ENCODE data around the gene ST14.
"Not testable (repeated sequence)": the region's sequence is repeated elsewhere in the genome, so short reads cannot be mapped to it uniquely, and the experiment has no call there.

The ST14 gene

DNA sequence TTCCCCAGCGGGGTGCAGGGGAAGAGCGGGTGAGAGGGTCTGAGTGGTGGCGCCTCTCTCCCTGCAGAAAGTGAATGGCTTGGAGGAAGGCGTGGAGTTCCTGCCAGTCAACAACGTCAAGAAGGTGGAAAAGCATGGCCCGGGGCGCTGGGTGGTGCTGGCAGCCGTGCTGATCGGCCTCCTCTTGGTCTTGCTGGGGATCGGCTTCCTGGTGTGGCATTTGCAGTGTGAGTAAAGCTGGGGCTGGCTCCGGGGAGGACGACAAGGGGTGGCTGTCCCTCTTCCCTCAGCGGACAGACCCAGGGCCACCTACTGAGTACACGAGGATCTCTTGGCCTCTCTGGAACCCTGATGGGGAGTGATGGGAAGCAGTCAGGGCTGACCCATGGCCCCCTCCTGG lies 28.5 kb downstream of the ST14 start:
- WGBS, 2 experiments: 92 to 93% methylated on average over 14 of the region's 14 CpGs
- no peaks in the 10 kb centered on the region for H3K27me3 ChIP-seq (ENCODE audit: control insufficient read depth, insufficient read depth, low read length, poor library complexity, severe bottlenecking)

GRCh38 chr11:130188585-130189347 lies 29.2 kb downstream of the ST14 start:
- H3K4me3 ChIP-seq (ENCODE audit: insufficient read depth, low read depth, low read length): no peak overlapping the region
- H3K27me3 ChIP-seq (ENCODE audit: control insufficient read depth, insufficient read depth, low read length, poor library complexity, severe bottlenecking): no peaks in the 10 kb centered on the region
- H3K4me1 ChIP-seq (ENCODE audit: control insufficient read depth, insufficient read depth, low read length): no peaks in the 10 kb centered on the region
- H3K36me3 ChIP-seq (ENCODE audit: control insufficient read depth, insufficient read depth, low read length): no peaks in the 10 kb centered on the region
- no peak overlapping the region for H3K27ac ChIP-seq (ENCODE audit: insufficient read depth, low read depth, low read length, poor library complexity, severe bottlenecking)
- no peaks in the 10 kb centered on the region for H3K9me3 ChIP-seq (ENCODE audit: control insufficient read depth, low read length)
- WGBS, 2 experiments: 94 to 95% methylated on average over 19 of the region's 19 CpGs

More for the DNA sequence above, 28.5 kb downstream of the ST14 start:
- H3K27ac ChIP-seq (ENCODE audit: insufficient read depth, low read depth, low read length, poor library complexity, severe bottlenecking): no peak overlapping the region
- H3K4me1 ChIP-seq (ENCODE audit: control insufficient read depth, insufficient read depth, low read length): no peaks in the 10 kb centered on the region
- no peak overlapping the region for H3K4me3 ChIP-seq (ENCODE audit: insufficient read depth, low read depth, low read length)
- no peaks in the 10 kb centered on the region for H3K9me3 ChIP-seq (ENCODE audit: control insufficient read depth, low read length)
- no peaks in the 10 kb centered on the region for H3K36me3 ChIP-seq (ENCODE audit: control insufficient read depth, insufficient read depth, low read length)

DNA sequence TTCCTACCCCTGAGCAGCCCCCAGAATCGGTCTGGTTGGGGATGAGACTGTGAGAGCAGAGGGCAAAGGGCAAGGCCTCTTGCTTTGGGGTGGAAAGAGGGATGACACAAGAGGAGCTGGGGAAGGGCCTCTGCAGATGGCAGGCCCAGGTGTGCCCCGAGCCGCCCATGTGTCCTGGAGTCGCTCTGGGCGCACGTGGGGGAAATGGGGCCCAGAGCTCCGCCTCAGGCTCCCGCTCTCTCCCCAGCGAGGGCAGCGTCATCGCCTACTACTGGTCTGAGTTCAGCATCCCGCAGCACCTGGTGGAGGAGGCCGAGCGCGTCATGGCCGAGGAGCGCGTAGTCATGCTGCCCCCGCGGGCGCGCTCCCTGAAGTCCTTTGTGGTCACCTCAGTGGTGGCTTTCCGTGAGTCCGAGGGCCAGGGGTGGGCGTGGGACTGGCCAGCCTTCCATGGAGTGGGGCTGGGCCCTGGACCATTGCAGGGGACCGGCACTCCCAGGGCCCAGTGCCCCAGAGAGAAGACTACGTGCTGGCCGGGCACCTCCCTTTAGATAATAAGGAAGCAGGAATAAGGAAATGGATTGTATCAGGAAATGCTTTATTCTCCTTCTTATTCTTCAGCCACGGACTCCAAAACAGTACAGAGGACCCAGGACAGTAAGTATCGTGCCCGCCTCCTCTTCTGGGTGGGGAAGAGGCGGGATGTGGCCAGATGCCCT lies 30.1 kb downstream of the ST14 start:
- Histone ChIP-seq H3K4me3 (ENCODE audit: insufficient read depth, low read depth, low read length) (no peak overlapping the region), H3K9me3 (ENCODE audit: control insufficient read depth, low read length) (no peaks in the 10 kb centered on the region), H3K36me3 (ENCODE audit: control insufficient read depth, insufficient read depth, low read length) (no peaks in the 10 kb centered on the region), H3K4me1 (ENCODE audit: control insufficient read depth, insufficient read depth, low read length) (no peaks in the 10 kb centered on the region), H3K27me3 (ENCODE audit: control insufficient read depth, insufficient read depth, low read length, poor library complexity, severe bottlenecking) (no peaks in the 10 kb centered on the region), H3K27ac (ENCODE audit: insufficient read depth, low read depth, low read length, poor library complexity, severe bottlenecking) (no peak overlapping the region)
- 93 to 95% methylated on average over 32 of the region's 32 CpGs for WGBS, 2 experiments

DNA sequence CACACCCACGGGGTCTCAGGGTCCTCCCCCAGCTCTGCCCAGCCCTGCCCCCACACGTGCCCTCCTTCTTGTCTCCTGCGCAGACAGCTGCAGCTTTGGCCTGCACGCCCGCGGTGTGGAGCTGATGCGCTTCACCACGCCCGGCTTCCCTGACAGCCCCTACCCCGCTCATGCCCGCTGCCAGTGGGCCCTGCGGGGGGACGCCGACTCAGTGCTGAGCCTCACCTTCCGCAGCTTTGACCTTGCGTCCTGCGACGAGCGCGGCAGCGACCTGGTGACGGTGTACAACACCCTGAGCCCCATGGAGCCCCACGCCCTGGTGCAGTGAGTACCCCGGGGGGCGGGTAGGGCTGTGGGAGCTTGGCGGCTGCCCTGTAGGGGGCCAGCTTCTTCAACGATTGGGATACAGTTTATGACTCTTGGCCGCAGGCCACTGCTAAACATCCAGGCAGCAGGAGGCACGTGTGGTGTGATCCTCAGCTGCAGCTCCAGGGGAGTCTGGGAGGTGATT lies 30.8 kb downstream of the ST14 start:
- Histone ChIP-seq H3K9me3 (ENCODE audit: control insufficient read depth, low read length) (no peaks in the 10 kb centered on the region), H3K27ac (ENCODE audit: insufficient read depth, low read depth, low read length, poor library complexity, severe bottlenecking) (no peak overlapping the region), H3K4me3 (ENCODE audit: insufficient read depth, low read depth, low read length) (no peak overlapping the region), H3K36me3 (ENCODE audit: control insufficient read depth, insufficient read depth, low read length) (no peaks in the 10 kb centered on the region), H3K4me1 (ENCODE audit: control insufficient read depth, insufficient read depth, low read length) (no peaks in the 10 kb centered on the region), H3K27me3 (ENCODE audit: control insufficient read depth, insufficient read depth, low read length, poor library complexity, severe bottlenecking) (no peaks in the 10 kb centered on the region)
- 93% methylated on average over 29 of the region's 29 CpGs for WGBS, 2 experiments

DNA sequence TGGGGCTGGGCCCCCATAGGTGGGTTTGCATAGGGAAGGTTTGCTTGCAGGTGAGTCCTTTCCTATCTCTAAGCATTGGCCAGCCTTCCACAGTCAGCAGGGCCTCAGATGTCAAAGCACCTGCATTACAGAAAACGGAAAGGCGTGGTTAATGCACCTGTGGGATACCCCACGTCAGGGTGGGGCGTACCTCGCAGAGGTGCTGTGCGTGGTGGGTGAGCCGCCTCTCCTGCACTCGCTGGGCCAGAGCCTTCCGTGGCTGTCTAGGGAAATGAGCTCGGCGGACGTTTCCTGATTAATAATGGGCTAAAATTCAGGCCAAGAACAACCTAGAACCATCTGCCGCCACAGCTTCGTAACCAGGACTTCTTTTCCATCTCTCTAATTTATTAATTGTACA lies 32.3 kb downstream of the ST14 start:
- Histone ChIP-seq H3K27ac (ENCODE audit: insufficient read depth, low read depth, low read length, poor library complexity, severe bottlenecking) (no peak overlapping the region), H3K36me3 (ENCODE audit: control insufficient read depth, insufficient read depth, low read length) (no peaks in the 10 kb centered on the region), H3K27me3 (ENCODE audit: control insufficient read depth, insufficient read depth, low read length, poor library complexity, severe bottlenecking) (no peaks in the 10 kb centered on the region), H3K4me3 (ENCODE audit: insufficient read depth, low read depth, low read length) (no peak overlapping the region), H3K9me3 (ENCODE audit: control insufficient read depth, low read length) (no peaks in the 10 kb centered on the region), H3K4me1 (ENCODE audit: control insufficient read depth, insufficient read depth, low read length) (no peaks in the 10 kb centered on the region)
- WGBS, 2 experiments: 95 to 96% methylated on average over 14 of the region's 14 CpGs

DNA sequence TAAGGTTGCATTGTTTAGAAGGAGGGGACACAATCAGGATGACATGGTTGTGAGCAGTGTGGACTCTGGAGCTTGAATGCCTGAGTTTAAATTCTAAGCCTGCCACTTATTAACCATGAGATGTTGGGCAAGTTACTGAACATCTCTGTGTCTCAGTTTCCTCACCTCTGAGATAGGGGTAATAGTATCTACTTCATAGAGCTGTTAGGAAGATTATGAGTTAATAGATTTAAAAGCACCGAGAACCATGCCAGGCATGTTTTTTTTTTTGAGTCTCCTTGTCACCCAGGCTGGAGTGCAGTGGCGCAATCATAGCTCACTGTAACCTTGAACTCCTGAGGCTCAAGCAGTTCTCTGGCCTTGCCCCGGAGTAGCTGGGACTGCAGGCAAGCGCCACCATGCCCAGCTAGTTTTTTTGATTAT lies 33.3 kb downstream of the ST14 start:
- Histone ChIP-seq H3K4me1 (ENCODE audit: control insufficient read depth, insufficient read depth, low read length) (no peaks in the 10 kb centered on the region), H3K36me3 (ENCODE audit: control insufficient read depth, insufficient read depth, low read length) (no peaks in the 10 kb centered on the region), H3K27ac (ENCODE audit: insufficient read depth, low read depth, low read length, poor library complexity, severe bottlenecking) (no peak overlapping the region), H3K27me3 (ENCODE audit: control insufficient read depth, insufficient read depth, low read length, poor library complexity, severe bottlenecking) (no peaks in the 10 kb centered on the region), H3K9me3 (ENCODE audit: control insufficient read depth, low read length) (no peaks in the 10 kb centered on the region), H3K4me3 (ENCODE audit: insufficient read depth, low read depth, low read length) (no peak overlapping the region)
- 91 to 94% methylated on average over 4 of the region's 4 CpGs for WGBS, 2 experiments

DNA sequence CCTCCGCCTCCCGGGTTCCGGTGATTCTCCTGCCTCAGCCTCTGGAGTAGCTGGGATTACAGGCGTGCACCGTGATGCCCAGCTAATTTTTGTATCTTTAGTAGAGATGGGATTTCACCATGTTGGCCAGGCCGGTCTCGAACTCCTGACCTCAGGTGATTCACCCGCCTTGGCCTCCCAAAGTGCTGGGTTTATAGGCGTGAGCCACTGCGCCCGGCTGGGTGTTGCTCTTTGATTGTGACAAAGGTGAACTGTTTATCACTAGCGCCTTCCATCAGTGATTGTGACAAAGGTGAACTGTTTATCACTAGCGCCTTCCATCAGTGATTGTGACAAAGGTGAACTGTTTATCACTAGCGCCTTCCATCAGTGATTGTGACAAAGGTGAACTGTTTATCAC lies 34.0 kb downstream of the ST14 start:
- not testable (repeated sequence) for H3K27me3 ChIP-seq (ENCODE audit: control insufficient read depth, insufficient read depth, low read length, poor library complexity, severe bottlenecking); H3K4me3 ChIP-seq (ENCODE audit: insufficient read depth, low read depth, low read length); H3K4me1 ChIP-seq (ENCODE audit: control insufficient read depth, insufficient read depth, low read length); H3K27ac ChIP-seq (ENCODE audit: insufficient read depth, low read depth, low read length, poor library complexity, severe bottlenecking); H3K9me3 ChIP-seq (ENCODE audit: control insufficient read depth, low read length); H3K36me3 ChIP-seq (ENCODE audit: control insufficient read depth, insufficient read depth, low read length)
- 90 to 94% methylated on average over 12 to 13 of the region's 14 CpGs for WGBS, 2 experiments

DNA sequence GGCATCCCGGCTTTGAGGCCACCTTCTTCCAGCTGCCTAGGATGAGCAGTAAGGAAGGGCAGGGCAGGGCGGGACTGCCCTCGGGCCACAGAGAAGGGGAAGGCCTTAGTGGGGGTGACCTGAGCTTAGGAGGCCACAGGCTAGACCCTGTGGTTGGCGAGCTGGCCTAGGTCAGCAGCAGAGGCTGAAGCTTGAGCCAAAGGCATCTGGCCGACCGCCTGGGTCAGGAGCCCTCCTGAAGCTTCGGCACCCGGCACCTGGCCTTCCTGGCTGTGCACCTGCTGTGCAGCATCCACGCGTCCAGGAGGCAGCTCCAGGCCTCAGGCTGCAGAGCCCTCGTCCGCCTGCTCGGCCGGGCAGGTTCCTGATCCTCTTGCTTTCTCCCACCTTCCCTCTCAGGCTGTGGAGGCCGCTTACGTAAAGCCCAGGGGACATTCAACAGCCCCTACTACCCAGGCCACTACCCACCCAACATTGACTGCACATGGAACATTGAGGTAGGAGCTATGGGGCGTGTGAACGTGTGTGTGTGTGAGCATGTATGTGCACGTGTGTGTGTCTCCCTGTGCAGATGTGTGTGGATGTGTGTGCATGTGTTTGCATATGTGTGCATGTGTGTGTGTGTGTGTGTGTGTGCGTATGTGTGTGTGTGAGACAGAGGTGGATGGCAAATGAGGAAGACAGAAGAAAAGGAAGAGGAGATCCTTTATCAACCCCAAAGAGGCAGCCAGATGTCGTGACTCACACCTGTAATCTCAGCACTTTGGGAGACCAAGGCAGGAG lies 34.9 kb downstream of the ST14 start:
- no peaks in the 10 kb centered on the region for H3K27me3 ChIP-seq (ENCODE audit: control insufficient read depth, insufficient read depth, low read length, poor library complexity, severe bottlenecking)
- 92 to 94% methylated on average over 21 of the region's 21 CpGs for WGBS, 2 experiments
- no peak overlapping the region for H3K27ac ChIP-seq (ENCODE audit: insufficient read depth, low read depth, low read length, poor library complexity, severe bottlenecking)
- H3K4me1 ChIP-seq (ENCODE audit: control insufficient read depth, insufficient read depth, low read length): no peaks in the 10 kb centered on the region
- H3K4me3 ChIP-seq (ENCODE audit: insufficient read depth, low read depth, low read length): no peak overlapping the region
- H3K9me3 ChIP-seq (ENCODE audit: control insufficient read depth, low read length): no peaks in the 10 kb centered on the region
- H3K36me3 ChIP-seq (ENCODE audit: control insufficient read depth, insufficient read depth, low read length): no peaks in the 10 kb centered on the region

DNA sequence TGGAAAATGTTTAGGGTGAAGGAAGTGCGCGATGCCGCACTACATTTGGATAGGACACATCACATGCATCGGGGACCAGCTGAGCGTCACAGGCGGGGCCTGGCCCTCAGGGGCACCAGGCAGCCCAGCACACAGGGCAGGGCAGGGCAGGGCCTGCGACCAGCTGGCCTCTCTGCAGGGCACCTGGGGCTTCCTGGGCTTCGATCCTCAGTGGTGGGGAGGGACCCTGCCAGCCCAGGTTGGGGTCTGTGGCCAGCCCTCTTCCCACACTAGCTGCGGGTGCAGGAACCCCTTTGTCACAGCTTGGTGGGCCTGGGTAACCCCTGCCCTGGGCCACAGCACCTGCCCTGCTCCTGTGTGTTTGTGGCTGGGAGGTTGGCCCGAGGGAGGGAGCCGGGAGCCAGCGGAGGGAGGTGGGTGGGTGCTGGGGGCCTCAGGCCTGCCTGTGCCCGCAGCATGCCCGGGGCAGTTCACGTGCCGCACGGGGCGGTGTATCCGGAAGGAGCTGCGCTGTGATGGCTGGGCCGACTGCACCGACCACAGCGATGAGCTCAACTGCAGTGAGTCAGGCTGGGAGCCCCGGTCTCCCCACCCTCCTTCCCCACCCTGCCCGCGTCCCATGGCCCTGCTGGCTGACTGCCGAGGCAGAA lies 37.9 kb downstream of the ST14 start:
- H3K36me3 ChIP-seq (ENCODE audit: control insufficient read depth, insufficient read depth, low read length): no peaks in the 10 kb centered on the region
- no peaks in the 10 kb centered on the region for H3K9me3 ChIP-seq (ENCODE audit: control insufficient read depth, low read length)
- H3K27ac ChIP-seq (ENCODE audit: insufficient read depth, low read depth, low read length, poor library complexity, severe bottlenecking): no peak overlapping the region
- H3K4me1 ChIP-seq (ENCODE audit: control insufficient read depth, insufficient read depth, low read length): no peaks in the 10 kb centered on the region
- H3K27me3 ChIP-seq (ENCODE audit: control insufficient read depth, insufficient read depth, low read length, poor library complexity, severe bottlenecking): no peaks in the 10 kb centered on the region
- no peak overlapping the region for H3K4me3 ChIP-seq (ENCODE audit: insufficient read depth, low read depth, low read length)
- 94% methylated on average over 27 of the region's 27 CpGs for WGBS, 2 experiments

All from ectodermal cell (in vitro differentiated cells).